ENCODE results near the gene AIRE. TPM values are rescaled to one million over a fixed set of nuclear protein-coding genes. Genes with fewer than 3 reads are reported as not detected.
"Not testable (repeated sequence)": the region's sequence is repeated elsewhere in the genome, so short reads cannot be mapped to it uniquely, and the experiment has no call there.

AIRE gene
- total RNA-seq, 1 donor from 2014 or later = not detected

- DNase-seq (ENCODE audit: low spot score) = peak; percentile 94
- Mint-ChIP-seq H3K4me3 (peak within 1 kb of the TSS; percentile 94), H3K4me1 (ENCODE audit: low read depth) (peaks cover 25% of the 10 kb centered on the region), H3K9me3 (no peaks in the 10 kb centered on the region), H3K36me3 (ENCODE audit: low read depth) (no peaks in the 10 kb centered on the region), H3K27me3 (ENCODE audit: insufficient read depth) (no peaks in the 10 kb centered on the region), H3K27ac (peak within 1 kb of the TSS; percentile 94)
- intact Hi-C loops (cut with micrococcal nuclease) = loop anchor here (2.0 kb wide), 1 partner anchor 1304 kb away; the partner anchor contains the start of gene PCBP3
Observed at GRCh38 chr21:44338971-44339910, 53.6 kb downstream of the AIRE start, which contains the start of gene CFAP410. TSS of gene CFAP410 (minus strand) at chr21:44339390. CDS start at chr21:44339194, 196 bp downstream.

DNA sequence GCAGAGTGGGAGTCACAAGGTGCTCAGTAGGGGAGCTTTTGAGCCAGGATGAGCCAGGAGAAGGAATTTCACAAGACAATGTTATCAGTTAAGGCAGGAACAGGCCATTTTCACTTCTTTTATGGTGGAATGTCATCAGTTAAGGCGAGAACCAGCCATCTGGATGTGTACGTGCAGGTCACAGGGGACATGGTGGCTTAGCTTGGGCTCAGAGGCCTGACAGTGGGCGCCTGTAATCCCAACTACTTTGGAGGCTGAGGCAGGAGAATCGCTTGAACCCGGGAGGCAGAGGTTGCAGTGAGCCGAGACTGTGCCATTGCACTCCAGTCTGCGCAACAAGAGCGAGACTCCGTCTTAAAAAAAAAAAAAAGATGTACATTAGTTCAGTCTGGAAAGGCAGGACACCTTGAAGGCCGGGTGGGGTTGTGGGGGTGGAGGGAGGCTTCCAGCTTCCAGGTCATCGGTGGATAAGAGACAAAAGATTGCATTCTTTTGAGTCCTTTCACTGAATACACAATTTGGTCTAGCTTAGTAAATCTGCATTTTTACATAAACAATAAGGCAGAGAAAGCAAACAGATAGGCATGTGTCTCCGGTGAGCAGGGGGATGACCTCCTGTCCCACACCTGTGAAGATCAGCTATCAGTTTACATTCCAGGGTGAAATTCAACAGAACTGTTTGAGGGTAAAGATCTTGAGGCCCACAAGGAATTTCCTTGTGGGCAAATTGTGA is 56.2 kb downstream of the AIRE start:
- H3K36me3 Mint-ChIP-seq (ENCODE audit: low read depth); H3K27ac Mint-ChIP-seq; H3K9me3 Mint-ChIP-seq: not testable (repeated sequence)

DNA sequence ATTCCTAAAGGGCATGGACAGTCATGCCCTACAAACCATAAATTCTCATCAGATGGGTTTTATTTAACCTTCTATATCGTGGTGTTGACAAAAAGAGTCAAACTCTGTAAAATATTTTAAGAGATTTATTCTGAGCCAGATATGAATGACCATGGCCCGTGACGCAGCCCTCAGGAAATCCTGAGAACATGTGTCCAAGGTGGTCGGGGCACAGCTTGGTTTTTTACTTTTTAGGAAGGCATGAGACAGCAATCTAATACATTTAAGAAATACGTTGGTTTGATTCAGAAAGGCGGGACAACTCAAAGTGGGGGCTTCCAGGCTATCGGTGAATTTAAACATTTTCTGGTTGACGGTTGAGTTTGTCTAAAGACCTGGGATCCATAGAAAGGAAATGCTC is 57.3 kb downstream of the AIRE start:
- not testable (repeated sequence) for H3K27me3 Mint-ChIP-seq (ENCODE audit: insufficient read depth); H3K27ac Mint-ChIP-seq; H3K9me3 Mint-ChIP-seq; DNase-seq (ENCODE audit: low spot score); H3K4me3 Mint-ChIP-seq; H3K36me3 Mint-ChIP-seq (ENCODE audit: low read depth)
- intact Hi-C loops (cut with micrococcal nuclease) = loop anchor here (10.0 kb wide), 1 partner anchor 112 kb away; the partner anchor contains the start of gene LRRC3
- H3K4me1 Mint-ChIP-seq (ENCODE audit: low read depth) = peaks cover 18% of the 10 kb centered on the region

More for the DNA sequence above, 56.2 kb downstream of the AIRE start:
- DNase-seq (ENCODE audit: low spot score); H3K4me3 Mint-ChIP-seq; H3K27me3 Mint-ChIP-seq (ENCODE audit: insufficient read depth): not testable (repeated sequence)
- peaks cover 25% of the 10 kb centered on the region for H3K4me1 Mint-ChIP-seq (ENCODE audit: low read depth)
- intact Hi-C loops (cut with micrococcal nuclease) = loop anchor here (10.0 kb wide), 1 partner anchor 113 kb away; the partner anchor contains the start of gene LRRC3

DNA sequence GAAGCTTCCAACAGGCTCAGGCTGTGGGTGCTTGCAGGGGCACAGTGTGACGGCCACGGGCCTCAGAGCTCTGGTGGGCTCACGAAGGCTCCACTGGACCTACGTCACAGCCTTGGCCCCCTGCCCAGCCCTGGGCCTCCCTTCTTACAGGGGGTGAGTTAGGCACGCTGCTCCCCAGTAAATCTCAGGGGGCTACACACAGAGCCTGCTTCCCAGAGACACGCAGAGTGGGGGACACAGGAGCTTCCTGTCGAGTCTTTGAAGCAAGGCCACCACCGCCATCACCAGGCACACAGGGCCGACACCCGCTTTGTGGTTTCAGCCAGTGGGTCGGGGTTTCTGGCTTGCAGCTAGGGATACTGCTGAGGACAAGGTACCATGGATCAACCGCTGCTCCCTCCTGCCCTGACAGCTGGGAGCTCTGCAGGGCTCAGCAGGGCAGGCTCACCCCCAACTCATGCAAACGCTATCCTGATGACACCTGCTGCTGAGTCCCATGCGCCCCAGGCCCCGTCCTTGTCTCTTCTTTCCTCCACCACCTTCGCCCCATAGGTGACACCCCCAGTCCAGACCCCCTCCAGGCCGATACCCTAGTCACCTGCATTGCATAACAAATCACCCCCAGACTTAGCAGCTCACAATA is 59.0 kb downstream of the AIRE start:
- Mint-ChIP-seq H3K27ac (no peak overlapping the region), H3K9me3 (no peaks in the 10 kb centered on the region), H3K36me3 (ENCODE audit: low read depth) (no peaks in the 10 kb centered on the region)

DNA sequence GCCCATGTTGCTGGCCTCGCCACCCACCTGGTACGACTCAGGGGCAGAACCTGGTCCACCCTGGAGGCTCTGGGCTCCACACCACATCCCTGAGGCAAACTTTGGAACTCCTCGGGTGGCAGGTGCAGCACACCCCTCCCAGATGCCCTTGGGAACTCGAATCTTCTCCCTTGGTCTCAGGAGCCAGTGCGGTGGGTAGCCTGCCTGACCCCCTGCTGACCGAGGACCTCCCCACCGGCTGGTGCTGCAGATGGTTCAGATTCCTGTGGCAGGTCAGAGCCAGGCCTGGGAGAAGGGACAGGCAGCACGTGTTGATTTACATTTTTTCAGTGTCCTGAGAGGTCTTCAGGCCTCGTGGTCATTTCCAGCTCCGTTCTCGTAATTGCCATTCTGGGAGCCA is 59.8 kb downstream of the AIRE start:
- intact Hi-C loops (cut with micrococcal nuclease) = loop anchor here (10.0 kb wide), 1 partner anchor 109 kb away; the partner anchor contains the start of gene LRRC3
- DNase-seq (ENCODE audit: low spot score) = no peak
- Mint-ChIP-seq H3K27me3 (ENCODE audit: insufficient read depth) (peaks cover 15% of the 10 kb centered on the region), H3K4me3 (no peak overlapping the region), H3K36me3 (ENCODE audit: low read depth) (no peaks in the 10 kb centered on the region), H3K9me3 (no peaks in the 10 kb centered on the region), H3K4me1 (ENCODE audit: low read depth) (peaks cover 2% of the 10 kb centered on the region), H3K27ac (no peak overlapping the region)

More for the DNA sequence above, 59.0 kb downstream of the AIRE start:
- intact Hi-C loops (cut with micrococcal nuclease) = loop anchor here (10.0 kb wide), 1 partner anchor 110 kb away; the partner anchor contains the start of gene LRRC3
- peaks cover 15% of the 10 kb centered on the region for H3K27me3 Mint-ChIP-seq (ENCODE audit: insufficient read depth)
- H3K4me3 Mint-ChIP-seq = no peak overlapping the region
- peaks cover 11% of the 10 kb centered on the region for H3K4me1 Mint-ChIP-seq (ENCODE audit: low read depth)
- no peak for DNase-seq (ENCODE audit: low spot score)

- intact Hi-C loops (cut with micrococcal nuclease) = loop anchor here (10.0 kb wide), 1 partner anchor 107 kb away; the partner anchor contains the start of gene LRRC3
- Mint-ChIP-seq H3K27ac (no peak overlapping the region), H3K9me3 (no peaks in the 10 kb centered on the region), H3K27me3 (ENCODE audit: insufficient read depth) (peaks cover 22% of the 10 kb centered on the region), H3K4me1 (ENCODE audit: low read depth) (peaks cover 8% of the 10 kb centered on the region), H3K36me3 (ENCODE audit: low read depth) (no peaks in the 10 kb centered on the region), H3K4me3 (no peak overlapping the region)
- no peak for DNase-seq (ENCODE audit: low spot score)
Observed at GRCh38 chr21:44347911-44348451, 62.3 kb downstream of the AIRE start.

Other genes starting within 250 kb of the AIRE start
- 11.9 and 15.1 TPM in 2 replicates for gene PWP2, start 178.5 kb upstream of the AIRE start, total RNA-seq
- 9.5 and 13.8 TPM in 2 replicates for gene GATD3, start 152.2 kb upstream of the AIRE start, total RNA-seq
- 6.4 and 7.2 TPM in 2 replicates for gene ICOSLG, start 44.9 kb upstream of the AIRE start, total RNA-seq
- gene DNMT3L, start 24.0 kb upstream of the AIRE start, total RNA-seq = not detected in 2 replicates
- 132 and 139 TPM in 2 replicates for gene PFKL, start 14.2 kb downstream of the AIRE start, total RNA-seq
- 13.3 and 17.8 TPM in 2 replicates for gene CFAP410, start 53.5 kb downstream of the AIRE start, total RNA-seq
- gene TRPM2, start 67.7 kb downstream of the AIRE start, total RNA-seq = 11.6 and 15.2 TPM in 2 replicates
- 1.8 and 1.9 TPM in 2 replicates for gene LRRC3, start 169.6 kb downstream of the AIRE start, total RNA-seq